Hepatocyte (in vitro differentiated cells): ENCODE results near the gene SMIM35. TPM values are rescaled to one million over a fixed set of nuclear protein-coding genes. Genes with fewer than 3 reads are reported as not detected.

Experiments used
- DNase-seq: peaks from one replicate; pipeline ENCODE4 v3.0.0-alpha.2; 2016; ENCODE audit warnings: low spot score
- H2AFZ ChIP-seq: fragments of 200-600 bp; sonication (generic); 2 replicates; pipeline ENCODE4 v1.6.0; 2016; ENCODE audit warnings: antibody characterized with exemption, mild to moderate bottlenecking
- H3K27ac ChIP-seq: fragments of 200-600 bp; sonication (generic); 2 replicates; pipeline ENCODE4 v1.5.1; 2016; ENCODE audit warnings: mild to moderate bottlenecking
- H3K27me3 ChIP-seq: fragments of 200-600 bp; sonication (generic); 2 replicates; pipeline ENCODE4 v1.6.1; 2016
- H3K36me3 ChIP-seq: fragments of 200-600 bp; sonication (generic); replicated peaks from 2 replicates; pipeline ENCODE4 v1.5.1; 2016; ENCODE audit warnings: low read depth; ENCODE audit not compliant: insufficient read depth
- H3K4me1 ChIP-seq: fragments of 200-600 bp; sonication (generic); 2 replicates; pipeline ENCODE4 v1.5.1; 2016; ENCODE audit warnings: mild to moderate bottlenecking, moderate library complexity; ENCODE audit not compliant: insufficient read depth
- H3K4me2 ChIP-seq: fragments of 200-600 bp; sonication (generic); 2 replicates; pipeline ENCODE4 v1.6.0; 2016
- H3K4me3 ChIP-seq: fragments of 200-600 bp; sonication (generic); 2 replicates; pipeline ENCODE4 v1.5.1; 2016; ENCODE audit warnings: mild to moderate bottlenecking
- H3K79me2 ChIP-seq: fragments of 200-600 bp; sonication (generic); 2 replicates; pipeline ENCODE4 v1.6.0; 2017; ENCODE audit warnings: mild to moderate bottlenecking
- H3K9me2 ChIP-seq: fragments of 200-600 bp; sonication (generic); replicated peaks from 2 replicates; pipeline ENCODE4 v1.6.0; 2017; ENCODE audit warnings: mild to moderate bottlenecking; ENCODE audit not compliant: insufficient read depth
- H3K9me3 ChIP-seq: fragments of 200-600 bp; sonication (generic); 2 replicates; pipeline ENCODE4 v1.5.1; 2016; ENCODE audit warnings: low read depth, mild to moderate bottlenecking
- H4K20me1 ChIP-seq: fragments of 200-600 bp; sonication (generic); 2 replicates; pipeline ENCODE4 v1.6.0; 2016; ENCODE audit warnings: mild to moderate bottlenecking; ENCODE audit not compliant: insufficient read depth, poor library complexity, severe bottlenecking
- CTCF ChIP-seq: fragments of 200-600 bp; sonication (generic); IDR thresholded peaks from 2 replicates; pipeline ENCODE4 v1.5.1; 2016; ENCODE audit warnings: antibody characterized with exemption, mild to moderate bottlenecking; ENCODE audit not compliant: poor library complexity
- EZH2 ChIP-seq: fragments of 200-600 bp; sonication (generic); IDR thresholded peaks from 2 replicates; pipeline ENCODE4 v1.6.1; 2016; ENCODE audit warnings: antibody characterized with exemption, mild to moderate bottlenecking, borderline replicate concordance
- EZH2phosphoT487 ChIP-seq: fragments of 200-600 bp; sonication (generic); IDR thresholded peaks from one replicate; pipeline ENCODE4 v1.6.1; 2018; ENCODE audit warnings: antibody characterized with exemption, mild to moderate bottlenecking, low read depth, moderate library complexity; ENCODE audit not compliant: unreplicated experiment, severe bottlenecking
- WGBS: methylation state at CpG from one replicate; pipeline ENCODE4 v1.1.6; 2016; ENCODE audit warnings: low lambda C conversion rate; ENCODE audit errors: missing lambda C conversion rate; 5-methylcytosine and 5-hydroxymethylcytosine counted together
- polyA plus RNA-seq: library from polyadenylated mRNA; unstranded; fragments of >200 nt; fragmentation: Nextera tagmentation; extraction: Ambion mirVana; gene quantifications from 2 replicates; pipeline ENCODE4 v1.2.1, GENCODE V29; 2016
- total RNA-seq: library from RNA; depleted of rRNA; stranded (reverse); fragments of >200 nt; gene quantifications from 2 replicates; pipeline ENCODE4 v1.2.3, GENCODE V29; 2014

SMIM35 gene
- total and polyA plus RNA-seq, 2 experiments from 2014 or later, result 0.03 TPM; not detected in 1

- no peaks in the 10 kb centered on the region for H4K20me1 ChIP-seq
- H3K9me2 ChIP-seq, result no peaks in the 10 kb centered on the region
- no peak for DNase-seq
- H2AFZ ChIP-seq, result no peak overlapping the region
- H3K4me1 ChIP-seq, result peaks cover 9% of the 10 kb centered on the region
- H3K9me3 ChIP-seq, result no peaks in the 10 kb centered on the region
- TF ChIP-seq EZH2 (no peak), EZH2phosphoT487 (no peak), CTCF (no peak)
- H3K79me2 ChIP-seq, result no peaks in the 10 kb centered on the region
- no peak overlapping the region for H3K4me3 ChIP-seq
- H3K27ac ChIP-seq, result no peak overlapping the region
- no peaks in the 10 kb centered on the region for H3K27me3 ChIP-seq
- no peak overlapping the region for H3K4me2 ChIP-seq
- no peaks in the 10 kb centered on the region for H3K36me3 ChIP-seq
- WGBS, result 92% methylated on average over 10 of the region's 10 CpGs
Observed at GRCh38 chr11:117972044-117972443, 114.7 kb downstream of the SMIM35 start.

DNA sequence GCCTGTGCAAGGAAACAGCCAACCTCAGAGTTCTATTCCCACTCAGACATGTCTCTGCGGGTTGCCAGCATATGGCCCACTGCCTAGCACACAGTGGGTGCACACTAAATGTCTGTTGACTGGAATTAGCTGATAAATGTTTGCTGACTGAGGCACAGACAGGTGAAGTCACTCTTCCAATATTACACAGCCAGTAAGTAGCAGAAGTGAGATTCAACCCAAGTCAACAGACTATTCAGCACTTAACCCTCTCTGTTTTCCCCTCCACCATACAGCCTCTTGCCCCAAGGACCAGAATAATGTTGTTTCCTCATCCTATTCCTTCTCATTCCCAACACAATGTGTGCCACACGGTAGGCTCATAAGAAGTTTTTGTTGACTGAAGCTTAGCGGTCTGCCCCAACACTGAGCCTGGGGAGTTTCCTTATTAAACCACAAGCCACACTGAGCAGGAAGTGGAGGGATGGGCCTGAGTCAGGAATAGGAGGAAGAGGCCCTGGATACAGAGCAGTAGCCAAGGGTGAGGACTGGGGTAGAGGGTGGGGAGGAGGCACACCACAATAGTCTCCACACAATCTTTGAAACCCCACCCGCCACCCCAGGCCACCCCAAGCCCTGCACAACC lies 116.3 kb downstream of the SMIM35 start:
- H4K20me1 ChIP-seq, result no peaks in the 10 kb centered on the region
- H2AFZ ChIP-seq, result no peak overlapping the region
- no peak overlapping the region for H3K4me3 ChIP-seq
- no peak overlapping the region for H3K4me2 ChIP-seq
- H3K9me3 ChIP-seq, result no peaks in the 10 kb centered on the region
- WGBS, result 77% methylated on average over 3 of the region's 4 CpGs
- no peaks in the 10 kb centered on the region for H3K27me3 ChIP-seq
- H3K4me1 ChIP-seq, result peaks cover 9% of the 10 kb centered on the region
- no peak for TF ChIP-seq EZH2
- no peaks in the 10 kb centered on the region for H3K9me2 ChIP-seq
- DNase-seq, result no peak
- no peaks in the 10 kb centered on the region for H3K79me2 ChIP-seq
- H3K36me3 ChIP-seq, result no peaks in the 10 kb centered on the region
- H3K27ac ChIP-seq, result no peak overlapping the region

GRCh38 chr11:117969160-117969991 lies 117.4 kb downstream of the SMIM35 start:
- no peak for DNase-seq

More at GRCh38 chr11:117969160-117969991, 117.4 kb downstream of the SMIM35 start:
- H3K36me3 ChIP-seq, result no peaks in the 10 kb centered on the region
- H4K20me1 ChIP-seq, result no peaks in the 10 kb centered on the region
- WGBS, result 93% methylated on average over 5 of the region's 5 CpGs
- H3K4me2 ChIP-seq, result no peak overlapping the region
- no peak overlapping the region for H2AFZ ChIP-seq
- no peak overlapping the region for H3K27ac ChIP-seq
- H3K4me3 ChIP-seq, result no peak overlapping the region
- no peaks in the 10 kb centered on the region for H3K79me2 ChIP-seq
- TF ChIP-seq EZH2 (no peak), CTCF (no peak), EZH2phosphoT487 (no peak)
- no peaks in the 10 kb centered on the region for H3K27me3 ChIP-seq
- H3K9me2 ChIP-seq, result no peaks in the 10 kb centered on the region
- no peaks in the 10 kb centered on the region for H3K9me3 ChIP-seq
- H3K4me1 ChIP-seq, result peaks cover 9% of the 10 kb centered on the region
